Mononuclear cell (primary cell): ENCODE results near the gene KLK8. TPM values are rescaled to one million over a fixed set of nuclear protein-coding genes. Genes with fewer than 3 reads are reported as not detected.
"Not testable (repeated sequence)": the region's sequence is repeated elsewhere in the genome, so short reads cannot be mapped to it uniquely, and the experiment has no call there.

Experiments used
- H3K27me3 ChIP-seq: 2 replicates; pipeline ENCODE4 v1.6.0; 2011; ENCODE audit warnings: low read length, control low read depth; ENCODE audit not compliant: insufficient read depth
- H3K4me1 ChIP-seq: 2 replicates; pipeline ENCODE4 v1.5.1; 2011; ENCODE audit warnings: mild to moderate bottlenecking, low read length, control low read depth; ENCODE audit not compliant: insufficient read depth
- H3K4me3 ChIP-seq: 2 replicates; pipeline ENCODE4 v1.5.1; 2011; ENCODE audit warnings: mild to moderate bottlenecking, low read length, moderate library complexity
- H3K9me3 ChIP-seq: 2 replicates; pipeline ENCODE4 v1.5.1; 2011; ENCODE audit warnings: low read depth, mild to moderate bottlenecking, control low read depth, low read length
- total RNA-seq: library from RNA; depleted of rRNA; stranded (reverse); fragments of >200 nt; gene quantifications from one replicate; pipeline ENCODE4 v1.2.3, GENCODE V29; 2012

The KLK8 gene
- total RNA-seq, 1 donor, result not detected

DNA sequence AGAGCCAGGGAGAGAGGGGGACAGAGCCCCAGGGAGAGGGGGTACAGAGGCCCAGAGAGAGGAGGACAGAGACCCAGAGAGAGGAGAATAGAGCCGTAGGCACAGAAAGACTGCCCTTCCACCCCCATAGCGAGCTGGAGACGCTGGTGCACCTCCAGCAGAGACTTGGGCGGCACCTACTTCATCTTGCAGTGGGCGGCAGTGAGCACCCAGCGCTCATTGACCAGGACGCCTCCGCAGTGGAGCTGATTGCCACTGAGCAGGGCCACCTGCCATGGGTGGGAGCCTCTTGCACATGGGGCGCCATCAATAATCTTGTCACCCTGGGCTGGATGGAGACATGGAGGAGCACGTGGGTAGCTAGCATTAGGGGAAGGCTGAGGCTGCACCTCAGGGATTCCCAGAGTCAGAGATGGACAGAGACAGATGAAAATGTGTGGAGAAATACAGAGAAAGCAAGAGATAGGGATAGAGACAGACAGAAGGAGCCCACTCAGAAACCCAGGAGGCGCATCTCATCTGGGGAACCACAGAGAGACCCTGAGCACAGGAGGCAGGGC is 19.7 kb downstream of the KLK8 start:
- Histone ChIP-seq H3K9me3 (no peaks in the 10 kb centered on the region), H3K4me3 (no peak overlapping the region), H3K4me1 (no peaks in the 10 kb centered on the region), H3K27me3 (no peaks in the 10 kb centered on the region)

DNA sequence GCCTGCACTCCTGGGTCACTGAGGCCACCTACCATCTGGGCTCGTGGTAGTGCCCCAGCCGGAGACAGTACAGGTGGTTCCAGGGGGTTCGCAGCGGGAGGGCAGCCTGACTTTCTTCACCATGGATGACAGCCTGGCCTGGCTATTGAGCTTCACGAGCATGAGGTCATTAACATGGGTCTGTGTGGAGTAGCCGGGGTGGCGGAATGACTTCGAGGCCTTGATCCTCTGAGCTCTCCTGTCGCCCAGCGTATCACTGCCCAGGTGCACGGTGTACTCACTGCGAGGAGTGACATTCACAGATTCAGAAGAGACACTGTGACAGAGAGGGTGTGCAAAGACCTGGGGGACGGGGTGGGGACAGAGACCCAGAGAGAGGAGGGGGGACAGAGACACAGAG is 21.2 kb downstream of the KLK8 start:
- H3K4me1 ChIP-seq, result no peaks in the 10 kb centered on the region
- H3K9me3 ChIP-seq, result no peaks in the 10 kb centered on the region
- H3K27me3 ChIP-seq, result no peaks in the 10 kb centered on the region
- no peak overlapping the region for H3K4me3 ChIP-seq

DNA sequence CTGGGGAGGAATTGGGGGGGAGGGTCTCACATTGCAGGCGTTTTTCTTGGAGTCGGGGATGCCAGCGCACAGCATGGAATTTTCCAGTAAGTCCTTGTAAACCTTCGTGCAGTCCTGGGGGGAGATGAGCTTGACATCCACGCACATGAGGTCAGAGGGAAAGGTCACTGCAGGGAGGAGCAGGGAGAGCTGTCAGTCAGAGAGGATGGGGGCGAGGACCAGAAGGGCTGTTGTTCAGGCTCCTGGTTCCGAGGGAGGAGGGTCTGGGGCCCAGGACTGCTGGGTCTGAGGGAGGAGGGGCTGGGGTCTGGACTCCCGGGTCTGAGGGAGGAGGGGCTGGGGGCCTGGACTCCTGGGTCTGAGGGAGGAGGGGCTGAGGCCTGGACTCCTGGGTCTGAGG is 21.6 kb downstream of the KLK8 start:
- H3K27me3 ChIP-seq, result no peaks in the 10 kb centered on the region
- H3K9me3 ChIP-seq, result no peaks in the 10 kb centered on the region
- H3K4me3 ChIP-seq, result no peak overlapping the region
- no peaks in the 10 kb centered on the region for H3K4me1 ChIP-seq

DNA sequence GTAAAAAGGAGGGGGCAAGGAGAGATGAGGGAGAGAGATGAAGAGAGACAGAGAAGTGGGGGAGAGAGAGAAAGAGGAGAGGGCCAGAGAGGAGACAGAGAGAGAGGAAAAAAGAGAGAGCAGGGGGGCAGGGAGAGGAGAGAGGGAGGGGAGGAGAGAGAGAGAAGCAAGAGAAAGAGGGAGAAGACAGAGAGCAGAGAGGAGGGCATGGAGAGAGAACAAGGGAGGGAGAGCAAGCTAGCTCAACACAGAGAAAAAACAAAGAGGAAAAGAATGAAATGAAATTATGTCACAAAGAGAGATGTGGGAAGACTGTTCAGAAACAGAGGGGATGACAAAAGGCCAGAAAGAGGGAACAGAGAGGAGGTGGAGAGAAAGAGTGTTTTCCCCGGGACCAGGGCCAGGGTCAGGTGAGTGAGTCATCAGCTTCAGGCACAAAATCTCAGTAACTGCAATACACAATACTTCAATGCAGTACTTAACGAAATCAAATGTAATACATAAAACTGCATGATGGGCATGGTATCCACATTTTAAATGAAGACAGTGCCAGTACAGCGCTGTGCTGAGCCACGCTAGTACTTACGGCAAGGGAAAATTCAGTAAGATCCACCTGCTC is 22.5 kb downstream of the KLK8 start:
- H3K4me1 ChIP-seq, result no peaks in the 10 kb centered on the region
- no peak overlapping the region for H3K4me3 ChIP-seq
- H3K27me3 ChIP-seq, result no peaks in the 10 kb centered on the region
- H3K9me3 ChIP-seq, result no peaks in the 10 kb centered on the region

DNA sequence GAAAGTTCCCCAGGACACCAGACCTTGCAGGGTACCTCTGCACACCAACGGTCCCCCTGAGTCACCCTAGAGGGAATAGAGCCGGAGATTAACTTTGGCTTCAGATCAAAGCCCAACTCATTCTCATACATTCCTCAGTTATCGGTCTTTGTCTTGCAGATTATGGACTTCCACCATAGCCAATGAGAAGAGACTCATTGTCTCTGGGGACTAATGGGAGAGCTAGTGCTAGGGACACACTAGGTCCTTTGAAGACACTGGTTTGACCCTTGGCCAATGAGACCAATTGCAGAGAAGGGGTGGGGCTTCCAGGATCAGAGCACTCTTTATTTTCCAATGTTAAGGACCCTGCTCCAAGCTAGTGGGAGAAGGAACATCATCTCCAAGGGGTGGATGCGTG is 23.8 kb downstream of the KLK8 start:
- Histone ChIP-seq H3K9me3 (no peaks in the 10 kb centered on the region), H3K27me3 (no peaks in the 10 kb centered on the region), H3K4me3 (no peak overlapping the region), H3K4me1 (no peaks in the 10 kb centered on the region)

DNA sequence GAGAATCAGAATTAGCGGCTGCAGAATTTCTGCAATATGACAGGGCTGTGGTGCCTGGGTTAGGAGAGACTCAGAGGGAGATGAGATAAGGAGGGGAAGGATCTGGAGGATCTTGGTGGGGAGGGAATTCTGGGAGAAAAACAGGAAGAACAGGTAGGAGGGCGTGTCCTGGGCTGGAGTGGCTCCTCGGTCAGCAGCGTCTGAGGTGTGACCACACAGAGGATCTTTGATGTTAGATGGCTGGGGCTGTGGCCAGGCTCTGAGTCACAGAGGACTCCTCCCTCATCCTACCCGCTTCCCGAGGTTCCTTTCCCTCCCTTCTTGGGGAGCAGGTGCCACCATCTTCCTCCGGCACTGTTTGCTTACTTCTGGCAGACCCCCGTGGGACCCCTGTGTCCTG is 25.6 kb downstream of the KLK8 start:
- H3K9me3 ChIP-seq, result no peaks in the 10 kb centered on the region
- H3K27me3 ChIP-seq, result no peaks in the 10 kb centered on the region
- no peaks in the 10 kb centered on the region for H3K4me1 ChIP-seq
- no peak overlapping the region for H3K4me3 ChIP-seq

DNA sequence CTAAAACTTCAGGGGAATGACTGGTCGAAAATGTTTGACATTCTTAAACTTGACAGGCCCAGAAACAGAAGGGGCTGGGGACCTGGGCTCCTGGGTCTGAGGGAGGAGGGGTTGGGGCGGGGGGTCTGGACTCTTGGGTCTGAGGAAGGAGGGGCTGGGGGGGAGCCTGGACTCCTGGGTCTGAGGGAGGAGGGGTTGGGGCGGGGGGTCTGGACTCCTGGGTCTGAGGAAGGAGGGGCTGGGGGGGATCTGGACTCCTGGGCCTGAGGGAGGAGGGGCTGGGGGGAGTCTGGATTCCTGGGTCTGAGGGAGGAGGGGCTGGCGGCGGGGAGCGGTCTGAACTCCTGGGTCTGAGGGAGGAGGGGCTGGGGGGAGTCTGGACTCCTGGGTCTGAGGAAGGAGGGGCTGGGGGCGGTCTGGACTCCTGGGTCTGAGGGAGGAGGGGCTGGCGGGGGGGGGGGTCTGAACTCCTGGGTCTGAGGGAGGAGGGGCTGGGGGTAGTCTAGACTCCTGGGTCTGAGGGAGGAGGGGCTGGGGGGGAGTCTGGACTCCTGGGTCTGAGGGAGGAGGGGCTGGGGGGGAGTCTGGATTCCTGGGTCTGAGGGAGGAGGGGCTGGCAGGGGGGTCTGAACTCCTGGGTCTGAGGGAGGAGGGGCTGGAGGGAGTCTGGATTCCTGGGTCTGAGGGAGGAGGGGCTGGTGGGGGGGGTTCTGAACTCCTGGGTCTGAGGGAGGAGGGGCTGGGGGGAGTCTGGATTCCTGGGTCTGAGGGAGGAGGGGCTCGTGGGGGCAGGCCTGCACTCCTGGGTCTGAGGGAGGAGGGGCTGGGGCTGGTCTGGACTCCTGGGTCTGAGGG is 26.5 kb downstream of the KLK8 start:
- Histone ChIP-seq H3K9me3 (no peaks in the 10 kb centered on the region), H3K4me1 (no peaks in the 10 kb centered on the region), H3K27me3 (no peaks in the 10 kb centered on the region), H3K4me3 (no peak overlapping the region)

DNA sequence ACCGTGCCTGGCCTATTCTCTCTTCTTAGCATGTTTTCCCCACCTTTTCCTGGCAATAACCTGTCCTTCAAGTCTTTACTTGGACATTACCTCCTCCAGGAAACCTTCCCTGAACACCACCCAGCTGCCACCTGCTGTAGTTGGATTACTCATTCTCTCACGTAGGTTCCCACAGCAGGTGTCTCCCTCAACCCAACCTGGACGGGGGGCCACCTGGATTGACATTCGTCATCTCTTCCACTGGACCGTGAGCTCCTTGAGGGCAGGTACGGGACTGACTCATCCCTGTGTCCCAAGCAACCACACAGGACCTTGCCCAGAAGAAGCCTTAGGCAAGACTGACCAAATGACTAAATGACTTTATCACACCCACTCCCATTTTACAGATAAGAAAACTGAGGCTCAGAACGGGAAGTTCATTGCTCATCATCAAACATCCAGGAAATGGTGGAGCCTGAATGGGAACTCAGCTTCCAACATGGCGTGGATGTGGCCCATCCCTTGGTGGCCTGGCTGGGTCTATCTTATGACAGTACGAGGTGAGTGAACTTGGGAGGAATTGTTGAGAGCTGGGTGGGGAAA is 28.5 kb downstream of the KLK8 start:
- Histone ChIP-seq H3K4me3 (no peak overlapping the region), H3K27me3 (no peaks in the 10 kb centered on the region), H3K9me3 (no peaks in the 10 kb centered on the region), H3K4me1 (no peaks in the 10 kb centered on the region)

DNA sequence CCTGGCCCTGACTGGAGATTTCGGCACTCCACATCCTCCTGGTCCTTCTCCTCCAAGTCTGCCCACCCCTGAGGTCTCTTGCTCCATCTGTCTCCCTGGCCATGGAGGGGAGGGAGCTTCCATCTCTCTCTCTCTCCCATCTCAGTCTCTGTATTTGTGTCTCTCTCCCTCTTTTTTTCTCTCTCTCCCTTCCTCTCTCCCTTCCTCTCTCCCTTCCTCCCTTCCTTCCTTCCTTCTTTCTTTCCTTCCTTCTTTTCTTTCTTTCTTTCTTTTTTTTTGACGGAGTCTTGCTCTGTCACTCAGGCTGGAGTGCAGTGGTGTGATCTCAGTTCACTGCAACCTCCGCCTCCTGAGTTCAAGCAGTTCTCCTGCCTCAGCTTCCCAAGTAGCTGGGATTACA is 31.6 kb downstream of the KLK8 start:
- H3K4me1 ChIP-seq, result not testable (repeated sequence)

DNA sequence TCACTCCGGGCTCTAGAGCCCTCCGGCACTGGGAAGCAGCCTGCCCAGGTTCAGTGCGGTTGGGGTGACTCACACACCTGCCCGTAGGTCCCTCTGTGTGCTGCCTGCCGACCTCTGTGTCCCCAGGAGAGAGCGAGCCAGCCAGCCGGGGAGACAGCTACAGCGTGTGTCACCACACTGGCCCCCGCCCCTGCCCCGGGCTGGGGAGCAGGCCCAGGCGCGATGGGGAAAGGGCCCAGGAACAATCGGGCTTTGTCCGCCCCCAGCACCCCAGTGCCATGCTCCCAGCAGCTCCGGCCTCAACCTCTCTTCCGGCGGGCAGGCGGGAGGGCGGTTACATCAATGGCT is 32.0 kb downstream of the KLK8 start, which contains the start of gene KLK6:
TSS of gene KLK6 (minus strand) at position 179 of the 348 bp plus-strand sequence. CDS start 1,487 bp downstream, outside the sequence.
- Histone ChIP-seq H3K9me3 (no peaks in the 10 kb centered on the region), H3K4me1 (no peaks in the 10 kb centered on the region), H3K4me3 (no peak within 1 kb of the TSS), H3K27me3 (no peaks in the 10 kb centered on the region)

More for the DNA sequence above, 31.6 kb downstream of the KLK8 start:
- not testable (repeated sequence) for H3K4me3 ChIP-seq, H3K27me3 ChIP-seq, H3K9me3 ChIP-seq

DNA sequence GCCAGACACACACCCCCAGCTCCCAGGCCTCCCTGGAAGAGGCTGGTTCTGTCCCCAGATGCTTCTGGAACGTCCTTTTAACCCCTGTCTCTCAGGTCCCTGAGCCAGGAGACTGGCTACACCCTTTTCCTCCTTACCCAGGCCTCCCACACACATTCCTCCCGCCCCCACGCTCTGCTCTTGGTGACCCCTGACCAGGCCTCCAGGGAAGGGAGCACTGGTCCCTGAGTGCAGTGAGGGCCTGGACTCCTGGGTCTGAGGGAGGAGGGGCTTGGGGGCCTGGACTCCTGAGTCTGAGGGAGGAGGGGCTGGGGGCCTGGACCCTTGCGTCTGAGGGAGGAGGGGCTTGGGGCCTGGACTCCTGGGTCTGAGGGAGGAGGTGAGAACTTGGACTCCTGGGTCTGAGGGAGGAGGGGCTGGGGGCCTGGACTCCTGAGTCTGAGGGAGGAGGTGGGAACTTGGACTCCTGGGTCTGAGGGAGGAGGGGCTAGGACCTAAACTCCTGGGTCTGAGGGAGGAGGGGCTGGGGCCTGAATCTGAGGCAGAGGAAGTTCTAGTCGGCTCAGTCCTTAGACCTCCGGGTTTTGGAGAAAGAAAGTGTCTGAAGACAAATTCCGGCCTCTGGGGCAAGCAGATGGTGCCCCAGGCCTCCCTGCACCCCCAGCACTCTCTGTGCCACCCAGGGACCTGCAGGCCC is 32.5 kb downstream of the KLK8 start:
- Histone ChIP-seq H3K4me3 (no peak overlapping the region), H3K27me3 (no peaks in the 10 kb centered on the region), H3K4me1 (no peaks in the 10 kb centered on the region), H3K9me3 (no peaks in the 10 kb centered on the region)

DNA sequence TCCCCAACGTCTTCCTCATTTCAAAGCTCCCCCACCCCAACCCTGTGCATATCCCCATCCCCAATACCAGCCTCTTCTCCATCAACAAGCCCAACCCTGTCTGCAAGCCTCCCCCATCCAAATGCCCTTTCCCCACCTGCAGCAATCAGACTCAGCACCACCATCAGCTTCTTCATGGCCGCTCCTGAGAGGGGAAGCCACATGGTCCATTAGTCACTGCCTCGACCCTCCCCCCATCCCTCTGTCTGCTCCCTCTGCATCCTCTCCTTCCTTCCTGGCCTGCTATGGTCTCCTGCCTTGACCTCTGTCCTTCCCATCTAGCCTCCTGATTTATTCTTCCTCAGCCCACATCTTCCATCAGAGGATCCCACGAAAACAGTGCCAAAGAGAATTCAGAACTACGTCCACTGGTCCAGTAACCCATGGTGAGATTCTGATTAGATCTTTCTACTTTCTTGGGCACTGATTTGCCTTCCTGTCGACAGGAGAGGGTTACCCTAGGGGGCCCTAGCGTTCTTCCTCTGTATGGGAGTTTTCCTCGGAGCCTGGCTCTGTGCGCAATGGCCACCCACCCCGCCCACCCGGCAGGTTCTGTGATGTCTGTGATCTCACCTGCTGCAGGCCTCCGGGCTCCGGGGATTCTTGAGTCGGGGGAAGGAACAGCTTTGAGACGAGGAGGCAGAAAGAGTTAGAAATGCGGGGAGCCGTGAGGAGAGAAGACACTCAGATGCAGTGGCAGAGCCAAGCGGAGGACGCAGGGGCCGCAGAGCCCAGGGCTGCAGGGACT is 33.3 kb downstream of the KLK8 start:
- Histone ChIP-seq H3K27me3 (no peaks in the 10 kb centered on the region), H3K4me1 (no peaks in the 10 kb centered on the region), H3K9me3 (no peaks in the 10 kb centered on the region), H3K4me3 (no peak overlapping the region)

DNA sequence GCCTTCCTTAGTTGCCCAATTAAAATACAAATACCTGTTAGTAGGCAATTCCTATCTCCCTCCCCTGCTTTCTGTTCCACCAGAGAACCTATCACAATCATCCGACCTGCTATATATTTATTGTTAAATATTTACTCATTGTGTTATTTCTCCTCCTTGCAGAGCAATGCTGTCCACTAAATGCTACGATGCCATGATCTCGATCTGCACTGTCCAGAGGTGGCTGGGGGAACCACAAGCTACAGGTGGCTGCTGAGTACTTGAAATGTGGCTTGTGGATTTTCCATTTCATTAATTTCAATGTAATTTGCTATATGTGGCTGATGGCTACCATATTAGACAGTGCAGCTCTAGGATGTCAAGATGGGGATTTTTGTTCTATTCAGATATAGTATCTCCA is 37.1 kb downstream of the KLK8 start:
- no peaks in the 10 kb centered on the region for H3K27me3 ChIP-seq
- no peak overlapping the region for H3K4me3 ChIP-seq
- H3K9me3 ChIP-seq, result no peaks in the 10 kb centered on the region
- H3K4me1 ChIP-seq, result no peaks in the 10 kb centered on the region

DNA sequence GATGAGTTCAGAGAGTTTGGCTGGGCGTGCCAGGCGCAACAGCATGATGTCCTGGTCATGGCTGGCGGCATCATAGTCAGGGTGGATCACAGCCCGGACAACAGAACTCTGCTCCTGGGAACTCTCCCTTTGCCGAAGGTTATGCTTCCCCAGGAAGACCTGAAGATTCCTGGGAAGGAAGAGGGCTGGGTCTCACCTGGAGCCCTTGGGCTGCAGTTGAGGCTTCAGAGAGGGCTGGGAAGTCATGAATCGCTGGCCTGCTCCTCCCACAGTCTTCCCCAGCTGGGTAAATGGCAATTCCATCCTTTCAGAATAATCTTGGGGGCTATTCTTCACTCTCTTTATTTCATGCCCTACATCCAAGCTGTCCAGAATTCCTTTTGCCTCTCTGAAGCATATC is 38.0 kb downstream of the KLK8 start:
- Histone ChIP-seq H3K9me3 (no peaks in the 10 kb centered on the region), H3K4me3 (no peak overlapping the region), H3K27me3 (no peaks in the 10 kb centered on the region), H3K4me1 (no peaks in the 10 kb centered on the region)
